ENCODE data around the gene ZNF569. TPM values are rescaled to one million over a fixed set of nuclear protein-coding genes. Genes with fewer than 3 reads are reported as not detected.
"Not testable (repeated sequence)": the region's sequence is repeated elsewhere in the genome, so short reads cannot be mapped to it uniquely, and the experiment has no call there.

Gene ZNF569
- total and polyA plus RNA-seq, 10 of the 15 experiments (the other 5 are each of a cell fraction or from before 2014, with no cell fraction given) = 0.82 to 4.3 (median 2.3) TPM

DNA sequence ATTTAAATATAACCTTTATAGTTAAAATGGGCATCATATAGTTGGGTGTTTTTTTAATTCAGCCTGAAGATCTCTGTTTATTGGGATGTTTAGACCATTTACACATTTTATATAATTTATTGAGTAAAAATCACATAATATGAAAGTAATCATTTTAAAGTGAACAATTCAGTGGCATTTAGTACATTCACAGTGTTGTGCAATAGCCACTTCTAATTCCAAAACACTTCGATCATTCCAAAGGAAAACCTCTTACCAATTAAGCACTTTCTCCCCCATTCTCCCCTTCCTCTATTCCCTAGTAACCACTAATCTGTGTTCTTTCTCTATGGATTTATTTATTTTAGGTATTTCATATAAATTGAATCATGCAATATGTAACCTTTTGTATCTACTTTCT, 66.2 kb downstream of the ZNF569 start:
- CTCF ChIA-PET = no interaction called here
- WGBS (ENCODE audit: insufficient coverage, insufficient replicate concordance, low lambda C conversion rate, missing lambda C conversion rate) = 0% methylated on average over 1 of the region's 1 CpG

DNA sequence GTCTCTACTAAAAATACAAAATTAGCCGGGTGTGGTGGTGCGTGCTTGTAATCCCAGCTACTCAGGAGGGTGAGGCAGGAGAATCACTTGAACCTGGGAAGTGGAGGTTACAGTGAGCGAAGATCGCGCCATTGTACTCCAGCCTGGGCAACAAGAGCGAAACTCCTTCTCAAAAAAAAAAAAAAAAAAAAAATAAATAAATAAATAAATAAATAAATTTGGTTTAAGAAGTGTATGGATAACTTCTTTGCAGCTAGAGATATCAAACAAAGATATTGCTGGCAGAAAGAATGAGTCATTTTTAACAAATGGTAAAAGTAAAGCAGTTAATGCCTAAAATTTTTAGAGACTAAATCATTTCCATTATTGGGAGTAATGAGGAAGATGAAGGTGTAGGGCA, 75.8 kb downstream of the ZNF569 start:
- BruUV-seq (replicated peaks); FAIRE-seq; H3K4me3 ChIP-seq; H3K36me3 ChIP-seq (ENCODE audit: control insufficient read depth in 2 of 2, insufficient read depth in 2 of 2, low read length in 1 of 2); in situ Hi-C loops (cut with MboI); CTCF ChIA-PET; POLR2A ChIA-PET; H4K20me1 ChIP-seq (ENCODE audit: control insufficient read depth, insufficient read depth); H2AFZ ChIP-seq (ENCODE audit: control insufficient read depth, low read depth, low read length); H3K27me3 ChIP-seq (replicated peaks in 1 of 2; ENCODE audit: control insufficient read depth in 2 of 2, insufficient read depth in 2 of 2, low read length in 1 of 2); H3K9ac ChIP-seq (ENCODE audit: control insufficient read depth, insufficient read depth, low read length); intact Hi-C loops (cut with micrococcal nuclease; ENCODE audit: unreplicated experiment); H3K4me1 ChIP-seq (ENCODE audit: control insufficient read depth, insufficient read depth, low read length); RAD21 ChIA-PET (ENCODE audit: unreplicated experiment); DNase-seq (ENCODE audit: low read depth, low spot score); H3K4me2 ChIP-seq (ENCODE audit: control insufficient read depth, insufficient read depth); H3K79me2 ChIP-seq (ENCODE audit: control insufficient read depth, insufficient read depth, low read length); H3K27ac ChIP-seq (ENCODE audit: control insufficient read depth, insufficient read depth); ATAC-seq: not testable (repeated sequence)
- 92% methylated on average over 6 of the region's 6 CpGs for WGBS (ENCODE audit: insufficient coverage, insufficient replicate concordance, low lambda C conversion rate, missing lambda C conversion rate)
- H3K9me3 ChIP-seq (replicated peaks; ENCODE audit: control insufficient read depth, insufficient read depth, low read length) = peaks cover 16% of the 10 kb centered on the region; the same call in 2 of the 3 replicates
- SMC1A ChIA-PET (ENCODE audit: uncharacterized antibody, unreplicated experiment) = interaction anchor here (0.6 kb wide), 1 partner anchor 10 kb away, joined by 4 read pairs; no protein-coding TSS in a partner anchor

More for the DNA sequence above, 66.2 kb downstream of the ZNF569 start:
- H3K79me2 ChIP-seq (ENCODE audit: control insufficient read depth, insufficient read depth, low read length) = no peaks in the 10 kb centered on the region
- in situ Hi-C loops (cut with MboI) (no loop called here), intact Hi-C loops (cut with micrococcal nuclease; ENCODE audit: unreplicated experiment) (no loop called here)
- ChIA-PET POLR2A (no interaction called here), SMC1A (ENCODE audit: uncharacterized antibody, unreplicated experiment) (no interaction called here), RAD21 (ENCODE audit: unreplicated experiment) (no interaction called here)
- no TSS peak for BruUV-seq (replicated peaks)
- no peaks in the 10 kb centered on the region; the same call in 1 of the 3 replicates for H3K9me3 ChIP-seq (replicated peaks; ENCODE audit: control insufficient read depth, insufficient read depth, low read length)
- H3K9ac ChIP-seq (ENCODE audit: control insufficient read depth, insufficient read depth, low read length) = no peak overlapping the region
- no peak for TF ChIP-seq ZNF622 (IDR thresholded peaks at IDR 0.05)
- no peak for TF ChIP-seq YBX1 (IDR thresholded peaks at IDR 0.05)
- no peak overlapping the region for H3K27ac ChIP-seq (ENCODE audit: control insufficient read depth, insufficient read depth)
- ATAC-seq = no peak
- no peak for DNase-seq (ENCODE audit: low read depth, low spot score)
- no peaks in the 10 kb centered on the region for H4K20me1 ChIP-seq (ENCODE audit: control insufficient read depth, insufficient read depth)
- no peaks in the 10 kb centered on the region for H3K27me3 ChIP-seq (replicated peaks in 1 of 2; ENCODE audit: control insufficient read depth in 2 of 2, insufficient read depth in 2 of 2, low read length in 1 of 2)
- no peaks in the 10 kb centered on the region for H3K4me1 ChIP-seq (ENCODE audit: control insufficient read depth, insufficient read depth, low read length)
- no peak for FAIRE-seq
- no peak overlapping the region for H3K4me3 ChIP-seq
- no peak overlapping the region for H3K4me2 ChIP-seq (ENCODE audit: control insufficient read depth, insufficient read depth)
- H3K36me3 ChIP-seq (ENCODE audit: control insufficient read depth in 2 of 2, insufficient read depth in 2 of 2, low read length in 1 of 2) = no peaks in the 10 kb centered on the region
- no peak overlapping the region for H2AFZ ChIP-seq (ENCODE audit: control insufficient read depth, low read depth, low read length)
